Measurements from ENCODE around the gene HDC.

- TF ChIP-seq CTCF (IDR thresholded peaks at IDR 0.05; ENCODE audit: borderline replicate concordance, extremely low read depth, low read length, poor library complexity, severe bottlenecking) (no peak), EZH2 (IDR thresholded peaks at IDR 0.05; ENCODE audit: borderline replicate concordance, low read depth, low read length, severe bottlenecking) (no peak)
These were observed 40.9 kb downstream of the HDC start for GRCh38 chr15:50224606-50225005.
